Gastroesophageal sphincter (tissue), 3 donors: ENCODE measurements around the gene LOC101059915.

Source experiments
- CTCF ChIP-seq, 4 experiments: fragments of 200-600 bp in 2 of 4; fragments of 450-650 bp in 2 of 4; sonication (generic) in 1 of 4; IDR thresholded peaks; one replicate each; pipeline ENCODE4 v1.5.1; 2017 to 2019; ENCODE audit warnings: antibody characterized with exemption in 4 of 4, mild to moderate bottlenecking in 2 of 4, moderate library complexity in 2 of 4
- POLR2AphosphoS5 ChIP-seq: sonication (generic); formaldehyde crosslinking; IDR thresholded peaks from one replicate; pipeline ENCODE4 v1.6.1; 2017; ENCODE audit warnings: antibody characterized with exemption

GRCh38 chrX:71634366-71634765, 33.0 kb upstream of the LOC101059915 start:
- TF ChIP-seq POLR2AphosphoS5 (no peak), CTCF (IDR thresholded peaks at IDR 0.05) (no peak)
